HepG2 (cell line): Measurements from ENCODE around the gene R3HCC1L. TPM values are rescaled to one million over a fixed set of nuclear protein-coding genes. Genes with fewer than 3 reads are reported as not detected.

Experiments
- ASH2L ChIP-seq: fragments of 300-600, 200-600 bp; sonication (generic); IDR thresholded peaks from 2 replicates; pipeline ENCODE4 v1.7.0; 2017; ENCODE audit warnings: low read depth, mild to moderate bottlenecking, moderate library complexity, mixed read lengths, low read length; ENCODE audit not compliant: insufficient read length
- BCL6 ChIP-seq: IDR thresholded peaks from 2 replicates; pipeline ENCODE4 v1.6.1; 2016; ENCODE audit warnings: missing genetic modification reagents, missing compliant biosample characterization
- CEBPG ChIP-seq: IDR thresholded peaks from 2 replicates; pipeline ENCODE4 v1.6.1; 2016
- CHCHD3 ChIP-seq: sonication (generic); formaldehyde crosslinking; IDR thresholded peaks from 2 replicates; pipeline ENCODE4 v1.8.0; 2022; ENCODE audit warnings: mild to moderate bottlenecking, missing genetic modification reagents, moderate library complexity
- DNMT1 ChIP-seq: sonication (generic); formaldehyde crosslinking; IDR thresholded peaks from 2 replicates; pipeline ENCODE4 v1.5.1; 2020; ENCODE audit warnings: mild to moderate bottlenecking, missing genetic modification reagents
- FOXC1 ChIP-seq: sonication (generic); formaldehyde crosslinking; IDR thresholded peaks from 2 replicates; pipeline ENCODE4 v1.8.0; 2022; ENCODE audit warnings: mild to moderate bottlenecking, missing genetic modification reagents, borderline replicate concordance
- HMG20A ChIP-seq: IDR thresholded peaks from 2 replicates; pipeline ENCODE4 v1.6.1; 2016; ENCODE audit warnings: borderline replicate concordance
- HOXA5 ChIP-seq: sonication (generic); formaldehyde crosslinking; IDR thresholded peaks from 2 replicates; pipeline ENCODE4 v1.4.0; 2020; ENCODE audit warnings: missing genetic modification reagents
- KDM1A ChIP-seq: IDR thresholded peaks from 2 replicates; pipeline ENCODE4 v1.6.1; 2016; ENCODE audit warnings: missing compliant biosample characterization
- LBX2 ChIP-seq: sonication (generic); formaldehyde crosslinking; IDR thresholded peaks from 2 replicates; pipeline ENCODE4 v1.5.0; 2020; ENCODE audit warnings: missing genetic modification reagents, mild to moderate bottlenecking, borderline replicate concordance
- NKX3-1 ChIP-seq: sonication (generic); formaldehyde crosslinking; IDR thresholded peaks from 2 replicates; pipeline ENCODE4 v1.5.0; 2020; ENCODE audit warnings: missing genetic modification reagents
- SKI ChIP-seq: fragments of 450-650 bp; IDR thresholded peaks from one replicate; pipeline ENCODE4 v1.6.1; 2018; ENCODE audit warnings: mild to moderate bottlenecking; ENCODE audit not compliant: partially characterized antibody
- SP5 ChIP-seq: IDR thresholded peaks from 2 replicates; pipeline ENCODE4 v1.6.1; 2016; ENCODE audit warnings: low read depth, borderline replicate concordance
- TGIF2 ChIP-seq: IDR thresholded peaks from 2 replicates; pipeline ENCODE4 v1.6.1; 2016; ENCODE audit warnings: control low read depth, missing compliant biosample characterization
- ZFP36 ChIP-seq: fragments of 150-350 bp; IDR thresholded peaks from 2 replicates; pipeline ENCODE4 v1.6.1; 2018; ENCODE audit warnings: borderline replicate concordance, low read length, low read depth; ENCODE audit not compliant: partially characterized antibody
- ZFP82 ChIP-seq: sonication (generic); formaldehyde crosslinking; IDR thresholded peaks from 2 replicates; pipeline ENCODE4 v1.5.1; 2020; ENCODE audit warnings: mild to moderate bottlenecking, missing genetic modification reagents, borderline replicate concordance
- ZNF142 ChIP-seq: sonication (generic); formaldehyde crosslinking; IDR thresholded peaks from 2 replicates; pipeline ENCODE4 v1.4.0; 2020; ENCODE audit warnings: missing genetic modification reagents
- ZNF549 ChIP-seq: sonication (generic); formaldehyde crosslinking; IDR thresholded peaks from 2 replicates; pipeline ENCODE4 v1.5.0; 2020; ENCODE audit warnings: missing genetic modification reagents
- ZNF770 ChIP-seq: sonication (generic); formaldehyde crosslinking; IDR thresholded peaks from 2 replicates; pipeline ENCODE4 v1.5.0; 2020; ENCODE audit warnings: mild to moderate bottlenecking, missing genetic modification reagents
- polyA plus RNA-seq, 8 experiments: library from polyadenylated mRNA; depleted of rRNA in 3 of 8; stranded (reverse) in 7 of 8; unstranded in 1 of 8; fragments of >200 nt; fragmentation: Illumina TruSeq in 4 of 8; extraction: Trizol in 4 of 8; gene quantifications; 2 replicates each; pipeline versions ENCODE4 v1.2.1 to v1.2.3, GENCODE V29; 2011 to 2016; ENCODE audit warnings: low read depth in 4 of 8, missing spikeins in 1 of 8, mixed read lengths in 1 of 8; ENCODE audit not compliant: insufficient read depth in 1 of 8
- total RNA-seq, 5 experiments: library from RNA; depleted of rRNA; stranded (reverse); fragments of >200 nt; fragmentation: Illumina TruSeq; extraction: Trizol; gene quantifications; 2 replicates each; pipeline ENCODE4 v1.2.3, GENCODE V29; 2016; ENCODE audit warnings: low read depth in 1 of 5
- TF ChIP-seq, protein P1 (sequence below): sonication (generic); formaldehyde crosslinking; IDR thresholded peaks from 2 replicates; pipeline ENCODE4 v1.4.0; 2020; ENCODE audit warnings: missing genetic modification reagents

R3HCC1L gene
- total and polyA plus RNA-seq, 2 of the 13 experiments (the other 11 are each of a cell fraction or from before 2014, with no cell fraction given), result 6.5 to 12.2 TPM

DNA sequence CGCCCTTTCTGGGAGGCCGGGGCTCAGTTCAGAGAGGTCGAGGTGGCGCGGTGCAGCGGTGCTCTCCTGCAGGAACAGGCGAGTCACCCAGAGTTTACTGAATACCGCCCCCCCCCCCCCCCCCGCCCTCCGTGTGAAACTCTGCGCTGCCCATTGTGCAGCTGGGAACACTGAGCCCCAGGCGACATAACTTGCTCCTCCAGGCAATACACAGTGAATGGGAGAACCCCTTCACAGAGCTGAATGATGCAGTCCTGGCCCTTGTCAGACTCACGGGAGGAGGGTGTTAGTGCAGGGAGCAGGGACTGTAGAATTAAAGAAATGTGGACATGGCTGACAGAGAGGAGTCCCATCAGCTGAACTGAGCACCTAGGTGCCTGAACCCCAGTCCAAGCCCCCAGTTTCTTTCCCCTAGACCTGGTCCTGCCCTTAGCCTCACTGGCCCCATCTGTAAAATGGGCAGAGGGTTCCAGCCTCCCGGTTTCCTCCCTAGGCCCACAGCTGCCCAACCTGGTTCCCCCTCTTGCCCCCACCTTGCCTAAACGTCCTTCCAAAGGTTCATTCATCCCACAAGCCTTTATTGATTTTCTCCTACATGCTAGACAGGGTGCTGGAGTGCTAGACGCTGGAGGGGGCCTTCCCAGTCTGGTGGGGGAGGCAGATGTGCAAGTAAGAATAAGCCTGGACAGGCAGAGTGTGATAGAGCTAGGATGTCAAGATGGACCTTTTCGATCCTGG is 134.4 kb downstream of the R3HCC1L start (continued):
- TF ChIP-seq ZNF142 (CRISPR knock-in tag), result no peak
- TF ChIP-seq HMG20A (CRISPR knock-in tag), result 0 out of 2 replicates have a peak, but pooled peaks have one; percentile 9
- peak; percentile 77 for TF ChIP-seq ZFP36
- peak; percentile 74 for TF ChIP-seq SKI
- no peak for TF ChIP-seq CHCHD3 (CRISPR knock-in tag)
- TF ChIP-seq, protein P1, sequence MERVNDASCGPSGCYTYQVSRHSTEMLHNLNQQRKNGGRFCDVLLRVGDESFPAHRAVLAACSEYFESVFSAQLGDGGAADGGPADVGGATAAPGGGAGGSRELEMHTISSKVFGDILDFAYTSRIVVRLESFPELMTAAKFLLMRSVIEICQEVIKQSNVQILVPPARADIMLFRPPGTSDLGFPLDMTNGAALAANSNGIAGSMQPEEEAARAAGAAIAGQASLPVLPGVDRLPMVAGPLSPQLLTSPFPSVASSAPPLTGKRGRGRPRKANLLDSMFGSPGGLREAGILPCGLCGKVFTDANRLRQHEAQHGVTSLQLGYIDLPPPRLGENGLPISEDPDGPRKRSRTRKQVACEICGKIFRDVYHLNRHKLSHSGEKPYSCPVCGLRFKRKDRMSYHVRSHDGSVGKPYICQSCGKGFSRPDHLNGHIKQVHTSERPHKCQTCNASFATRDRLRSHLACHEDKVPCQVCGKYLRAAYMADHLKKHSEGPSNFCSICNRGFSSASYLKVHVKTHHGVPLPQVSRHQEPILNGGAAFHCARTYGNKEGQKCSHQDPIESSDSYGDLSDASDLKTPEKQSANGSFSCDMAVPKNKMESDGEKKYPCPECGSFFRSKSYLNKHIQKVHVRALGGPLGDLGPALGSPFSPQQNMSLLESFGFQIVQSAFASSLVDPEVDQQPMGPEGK (CRISPR knock-in tag), result peak; percentile 92
- TF ChIP-seq ASH2L, result peak; percentile 58
- no peak for TF ChIP-seq DNMT1 (CRISPR knock-in tag)
- no peak for TF ChIP-seq ZNF549 (CRISPR knock-in tag)
- peak; percentile 98 for TF ChIP-seq KDM1A
- no peak for TF ChIP-seq NKX3-1
- TF ChIP-seq ZNF770 (CRISPR knock-in tag), result peak; percentile 38
- TF ChIP-seq FOXC1, result no peak
- peak; percentile 41; the same call in 1 of the 2 replicates for TF ChIP-seq BCL6 (CRISPR knock-in tag)
- no peak for TF ChIP-seq ZFP82 (CRISPR knock-in tag)
- no peak for TF ChIP-seq LBX2
- peak; percentile 21; the same call in 1 of the 2 replicates for TF ChIP-seq CEBPG (CRISPR knock-in tag)
- TF ChIP-seq TGIF2 (CRISPR knock-in tag), result peak; percentile 17; the same call in 1 of the 2 replicates
- TF ChIP-seq HOXA5, result no peak
- TF ChIP-seq SP5, result no peak
